Suprapubic skin (tissue), 4 donors: ENCODE measurements around the gene IGSF8. TPM values are rescaled to one million over a fixed set of nuclear protein-coding genes. Genes with fewer than 3 reads are reported as not detected.

Experiments used
- DNase-seq, 2 donors: peaks; one replicate each; pipeline ENCODE4 v3.0.0-alpha.2; 2019; ENCODE audit warnings: low spot score in 2 of 2
- H3K27ac ChIP-seq: fragments of 200-600 bp; sonication (generic); one replicate; pipeline ENCODE4 v1.5.1; 2019
- H3K27me3 ChIP-seq: fragments of 200-600 bp; sonication (generic); one replicate; pipeline ENCODE4 v1.5.1; 2019
- H3K36me3 ChIP-seq: fragments of 200-600 bp; sonication (generic); one replicate; pipeline ENCODE4 v1.5.1; 2019
- H3K4me1 ChIP-seq: fragments of 200-600 bp; sonication (generic); one replicate; pipeline ENCODE4 v1.5.1; 2019
- H3K4me3 ChIP-seq: fragments of 200-600 bp; sonication (generic); one replicate; pipeline ENCODE4 v1.5.1; 2019; ENCODE audit warnings: mild to moderate bottlenecking
- H3K9me3 ChIP-seq: fragments of 200-600 bp; sonication (generic); one replicate; pipeline ENCODE4 v1.5.1; 2019
- CTCF ChIP-seq, 2 donors: fragments of 200-600 bp in 1 of 2; fragments of 450-650 bp in 1 of 2; sonication (generic) in 1 of 2; IDR thresholded peaks; one replicate each; pipeline ENCODE4 v1.5.1; 2016 to 2019; ENCODE audit warnings: antibody characterized with exemption in 2 of 2, mild to moderate bottlenecking in 1 of 2, moderate library complexity in 1 of 2
- EP300 ChIP-seq: sonication (generic); formaldehyde crosslinking; IDR thresholded peaks from one replicate; pipeline ENCODE4 v1.6.1; 2017; ENCODE audit warnings: antibody characterized with exemption
- POLR2A ChIP-seq, 2 donors: fragments of 450-650 bp; IDR thresholded peaks; one replicate each; pipeline ENCODE4 v1.6.1; 2017; ENCODE audit warnings: antibody characterized with exemption in 2 of 2, mild to moderate bottlenecking in 2 of 2, moderate library complexity in 2 of 2
- POLR2AphosphoS5 ChIP-seq, 3 donors: sonication (generic); formaldehyde crosslinking; IDR thresholded peaks; one replicate each; pipeline ENCODE4 v1.6.1; 2017; ENCODE audit warnings: antibody characterized with exemption in 3 of 3
- WGBS: methylation state at CpG from one replicate; pipeline ENCODE4 v1.1.5; 2018; 5-methylcytosine and 5-hydroxymethylcytosine counted together
- total RNA-seq, 4 donors: library from RNA; depleted of rRNA; stranded (reverse); fragments of >200 nt; gene quantifications; one replicate each; pipeline ENCODE4 v1.1.0, GENCODE V29; 2016

Gene IGSF8
- total RNA-seq, 4 donors from 2014 or later: 44.1 to 90.5 (median 50.8) TPM

- no peak for TF ChIP-seq CTCF (IDR thresholded peaks at IDR 0.05)
- TF ChIP-seq POLR2AphosphoS5 (IDR thresholded peaks at IDR 0.05): no peak
- TF ChIP-seq EP300: no peak
- TF ChIP-seq POLR2A (IDR thresholded peaks at IDR 0.05): no peak
- Histone ChIP-seq H3K36me3 (no peaks in the 10 kb centered on the region), H3K27me3 (no peaks in the 10 kb centered on the region), H3K4me3 (no peak overlapping the region), H3K27ac (no peak overlapping the region), H3K4me1 (no peaks in the 10 kb centered on the region), H3K9me3 (no peaks in the 10 kb centered on the region)
- DNase-seq: peak in 1 of 2 donors; percentile 32
- WGBS: 95% methylated on average over 8 of the region's 8 CpGs
These were observed 41.4 kb upstream of the IGSF8 start for GRCh38 chr1:160139840-160140239.

- Histone ChIP-seq H3K9me3 (no peaks in the 10 kb centered on the region), H3K27me3 (no peaks in the 10 kb centered on the region), H3K36me3 (no peaks in the 10 kb centered on the region), H3K27ac (no peak overlapping the region), H3K4me1 (no peaks in the 10 kb centered on the region), H3K4me3 (no peak overlapping the region)
- peak in 1 of 2 donors; percentile 20 for DNase-seq
- WGBS: 89% methylated on average over 8 of the region's 8 CpGs
- TF ChIP-seq CTCF (IDR thresholded peaks at IDR 0.05): no peak
These were observed 38.9 kb upstream of the IGSF8 start for GRCh38 chr1:160137216-160137862.

GRCh38 chr1:160136926-160137200 lies 38.4 kb upstream of the IGSF8 start:
- WGBS: 99% methylated on average over 5 of the region's 5 CpGs
- Histone ChIP-seq H3K27me3 (no peaks in the 10 kb centered on the region), H3K9me3 (no peaks in the 10 kb centered on the region), H3K27ac (no peak overlapping the region), H3K4me1 (no peaks in the 10 kb centered on the region), H3K36me3 (no peaks in the 10 kb centered on the region), H3K4me3 (no peak overlapping the region)
- TF ChIP-seq EP300: no peak
- no peak for TF ChIP-seq CTCF (IDR thresholded peaks at IDR 0.05)
- no peak for TF ChIP-seq POLR2A (IDR thresholded peaks at IDR 0.05)
- no peak for TF ChIP-seq POLR2AphosphoS5 (IDR thresholded peaks at IDR 0.05)
- no peak for DNase-seq

GRCh38 chr1:160136121-160136925 lies 37.9 kb upstream of the IGSF8 start:
- 88% methylated on average over 17 of the region's 22 CpGs for WGBS

More at GRCh38 chr1:160136121-160136925, 37.9 kb upstream of the IGSF8 start:
- peak in 1 of 2 donors; percentile 47 for DNase-seq
- peaks cover 2% of the 10 kb centered on the region for H3K4me1 ChIP-seq
- H3K36me3 ChIP-seq: no peaks in the 10 kb centered on the region
- H3K4me3 ChIP-seq: no peak overlapping the region
- TF ChIP-seq POLR2A (IDR thresholded peaks at IDR 0.05): no peak
- TF ChIP-seq EP300: no peak
- TF ChIP-seq POLR2AphosphoS5 (IDR thresholded peaks at IDR 0.05): no peak
- no peak for TF ChIP-seq CTCF (IDR thresholded peaks at IDR 0.05)
- no peaks in the 10 kb centered on the region for H3K27me3 ChIP-seq
- no peaks in the 10 kb centered on the region for H3K9me3 ChIP-seq
- no peak overlapping the region for H3K27ac ChIP-seq
